HG03342 (cell line): Measurements from ENCODE around the gene RXRG.
"Not testable (repeated sequence)": the region's sequence is repeated elsewhere in the genome, so short reads cannot be mapped to it uniquely, and the experiment has no call there.

Source experiments
- ATAC-seq: cut with Tn5 transposase; IDR thresholded peaks from one replicate; pipeline ENCODE4 v1.9.1; 2021; ENCODE audit warnings: mild to moderate bottlenecking, moderate library complexity; ENCODE audit not compliant: unreplicated experiment

The RXRG gene

DNA sequence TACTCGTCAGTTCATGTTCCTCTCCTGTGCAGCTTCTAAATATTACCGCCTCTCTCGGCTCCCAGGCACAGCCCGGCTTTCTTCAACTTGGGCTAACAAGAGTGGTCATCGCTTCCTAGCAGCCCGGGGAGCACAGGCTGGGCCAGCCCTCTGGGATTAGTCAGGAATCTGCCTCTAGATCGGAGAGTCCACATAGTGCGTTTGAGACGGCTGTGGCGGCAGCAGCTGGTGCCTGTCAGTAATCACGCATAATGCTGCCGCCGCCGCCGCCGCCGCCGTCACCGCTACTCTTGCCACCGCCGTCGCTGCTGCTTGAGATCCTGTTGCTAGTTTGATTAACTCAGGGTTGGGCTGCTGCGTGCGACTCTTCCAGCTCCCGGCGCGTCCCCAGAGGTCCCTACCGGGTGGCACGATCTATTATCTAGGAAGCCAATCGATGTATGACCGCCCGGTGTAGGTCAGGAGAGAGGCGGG is at the start of gene RXRG:
Gene RXRG, minus strand, starts transcription at position 230 of the 474 bp plus-strand sequence. CDS start 233 bp downstream, outside the sequence.
- no peak for ATAC-seq

DNA sequence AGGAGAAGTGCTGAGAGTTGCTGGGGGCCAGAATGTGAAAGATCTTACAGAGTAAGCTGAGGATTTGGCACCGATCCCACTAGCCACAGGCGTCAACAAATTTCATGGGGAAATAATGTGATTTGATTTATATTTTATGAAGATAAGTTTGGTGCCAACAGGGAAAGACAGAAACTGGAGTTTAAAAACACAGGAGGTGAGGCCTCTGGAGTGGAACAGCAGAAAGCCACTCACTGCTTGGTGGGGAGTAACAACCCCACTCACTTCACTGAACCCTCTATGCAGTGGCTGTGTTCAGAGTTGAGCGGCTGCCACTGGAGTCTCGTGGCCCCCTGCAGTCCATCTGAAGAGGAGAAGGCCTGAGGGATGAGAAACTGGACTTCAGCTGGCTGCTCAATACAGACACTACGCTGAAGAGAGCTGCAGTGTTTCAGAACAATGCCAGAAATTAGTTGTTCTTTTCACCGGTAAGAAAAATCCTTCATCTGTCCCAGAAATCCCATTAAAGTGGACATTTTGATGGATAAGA is 48.0 kb upstream of the RXRG start:
- no peak for ATAC-seq

DNA sequence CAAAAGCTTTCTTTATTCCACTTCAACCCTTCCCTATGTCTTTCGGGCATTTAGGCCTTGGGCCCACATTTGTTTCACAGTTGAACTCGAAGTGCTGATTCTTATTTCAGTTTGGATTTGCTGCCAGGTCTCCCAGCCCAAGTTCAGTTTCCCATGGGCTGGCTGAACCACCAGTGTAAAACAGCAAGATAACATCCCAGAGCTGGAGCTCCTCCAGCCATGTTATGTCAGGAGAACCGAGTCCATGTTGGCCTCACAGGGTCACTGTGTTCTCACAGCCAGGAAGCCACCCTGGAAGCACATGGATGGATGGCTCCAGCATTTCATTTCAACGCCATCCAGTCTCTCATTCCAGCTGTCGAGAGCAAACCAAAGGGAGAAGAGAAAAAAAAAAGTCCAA is 45.2 kb upstream of the RXRG start:
- ATAC-seq = no peak

DNA sequence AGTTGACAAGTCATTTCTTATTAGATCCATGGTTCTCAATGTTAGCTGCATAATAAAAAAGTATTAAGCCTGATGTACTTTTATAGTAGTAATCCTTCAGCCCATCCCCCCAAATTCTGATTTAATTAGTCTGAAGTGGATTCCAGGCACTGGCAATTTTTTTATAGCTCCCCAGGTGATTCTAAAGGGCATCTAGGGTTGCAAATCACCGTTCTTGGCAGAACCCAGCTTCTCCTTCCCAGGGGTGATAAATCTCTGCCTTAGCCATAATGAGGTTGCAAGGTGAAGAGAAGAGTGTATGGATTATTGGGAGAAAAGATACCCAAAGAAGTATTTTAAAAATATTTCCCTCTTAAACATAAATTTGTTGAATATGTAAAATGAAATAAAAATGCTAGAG is 43.0 kb upstream of the RXRG start:
- no peak for ATAC-seq

DNA sequence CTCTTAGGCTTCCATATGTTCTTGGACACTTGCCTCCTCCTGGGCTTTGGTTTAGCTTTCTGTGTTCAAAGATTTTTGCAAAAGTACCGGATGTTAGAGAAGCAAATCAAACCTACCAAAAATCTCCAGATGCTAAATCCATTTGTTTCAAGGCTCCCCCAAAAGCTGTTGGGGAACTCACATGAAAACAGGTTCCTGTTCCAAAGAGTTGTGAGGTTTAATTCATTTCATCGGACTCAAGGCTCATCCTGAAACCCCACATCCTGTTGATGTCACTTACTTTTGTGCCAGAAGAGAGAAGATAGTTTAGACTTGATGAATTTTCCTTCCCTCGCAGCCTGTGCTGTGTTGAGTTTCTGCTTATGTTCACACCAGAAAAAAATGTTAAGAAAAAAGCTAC is 41.7 kb upstream of the RXRG start:
- ATAC-seq = no peak

DNA sequence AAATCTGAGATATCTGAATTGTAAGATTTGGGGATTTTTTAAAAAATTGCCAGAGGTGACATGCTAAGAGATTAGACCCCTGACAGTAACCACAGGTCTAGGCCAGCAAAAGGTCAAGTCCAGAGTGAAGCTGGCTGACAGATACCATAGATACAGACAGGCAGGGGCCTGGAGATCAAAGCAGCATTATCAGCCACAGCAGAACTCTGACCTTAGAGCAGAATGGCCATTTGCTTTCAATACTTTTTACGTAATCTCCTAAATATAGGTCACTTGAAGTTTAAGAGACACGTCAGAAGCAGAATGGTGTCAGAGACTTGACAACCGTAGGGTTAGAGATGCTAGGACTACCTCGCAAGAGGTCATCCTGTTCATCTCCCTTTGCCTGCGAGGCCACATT is 40.8 kb upstream of the RXRG start:
- no peak for ATAC-seq

DNA sequence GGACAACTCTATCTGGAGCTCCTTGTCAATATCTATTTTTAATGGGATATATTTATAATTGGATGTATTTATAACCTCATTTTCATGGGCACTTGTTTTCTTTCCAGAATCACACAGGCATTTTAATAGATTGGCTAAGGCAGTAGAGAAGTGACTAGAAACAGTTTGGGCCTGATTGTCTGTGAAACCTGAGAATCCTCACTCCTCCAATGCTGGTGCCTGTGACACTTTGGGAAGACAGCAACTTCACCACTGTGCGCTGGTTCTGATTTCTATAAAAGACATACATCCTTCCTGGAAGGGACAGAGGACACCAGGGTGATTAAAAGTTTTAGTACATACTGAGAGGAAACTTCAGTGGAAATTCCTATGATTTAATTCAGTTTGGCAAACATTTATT is 39.6 kb upstream of the RXRG start:
- no peak for ATAC-seq

DNA sequence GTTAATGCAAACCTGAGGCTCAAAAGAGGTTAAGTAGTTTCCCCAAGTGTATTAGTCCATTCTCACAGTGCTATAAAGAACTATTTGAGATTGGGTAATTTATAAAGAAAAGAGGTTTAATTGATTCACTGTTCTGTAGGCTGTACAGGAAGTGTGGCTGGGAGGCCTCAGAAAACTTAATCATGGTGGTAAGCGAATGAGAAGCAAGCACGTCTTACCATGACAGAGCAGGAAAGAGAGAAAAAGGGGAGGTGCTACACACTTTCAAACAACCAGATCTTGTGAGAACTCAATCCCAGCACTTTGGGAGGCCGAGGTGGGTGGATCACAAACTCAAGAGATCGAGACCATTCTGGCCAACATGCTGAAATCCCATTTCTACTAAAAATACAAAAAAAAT is 38.5 kb upstream of the RXRG start:
- no peak for ATAC-seq

DNA sequence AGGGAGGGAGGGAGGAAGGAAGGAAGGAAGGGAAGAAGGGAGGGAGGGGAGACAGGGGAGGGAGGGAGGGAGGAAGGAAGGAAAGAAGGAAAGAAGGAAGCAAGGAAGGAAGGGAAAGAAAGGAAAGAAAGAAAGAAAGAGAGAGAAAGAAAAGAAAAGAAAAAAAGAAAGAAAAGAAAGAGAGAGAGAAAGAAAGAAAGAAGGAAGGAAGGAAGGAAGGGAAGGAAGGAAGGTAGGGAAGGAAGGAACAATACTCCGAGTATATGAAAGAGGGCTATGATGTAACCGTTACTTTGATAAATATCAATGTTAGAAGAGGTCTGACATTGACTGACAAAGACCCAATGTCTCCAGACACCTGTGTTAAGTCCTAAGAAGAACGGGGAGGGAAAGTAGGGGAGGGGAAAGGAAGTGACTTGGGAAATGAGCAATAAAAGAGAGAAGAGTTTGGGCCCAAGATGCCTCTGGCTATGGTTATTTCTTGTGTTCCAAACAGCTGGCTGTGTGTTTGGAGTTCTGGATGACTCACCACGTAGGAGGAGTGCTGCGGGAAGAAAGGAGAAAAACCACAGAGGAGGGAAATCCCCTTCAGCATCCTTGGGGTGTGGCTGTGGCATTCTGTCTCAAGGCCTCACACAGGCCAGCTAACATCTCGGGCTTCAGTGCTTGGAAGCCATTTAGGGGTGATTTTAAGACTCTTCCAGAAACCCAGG is 37.0 kb upstream of the RXRG start:
- no peak for ATAC-seq

DNA sequence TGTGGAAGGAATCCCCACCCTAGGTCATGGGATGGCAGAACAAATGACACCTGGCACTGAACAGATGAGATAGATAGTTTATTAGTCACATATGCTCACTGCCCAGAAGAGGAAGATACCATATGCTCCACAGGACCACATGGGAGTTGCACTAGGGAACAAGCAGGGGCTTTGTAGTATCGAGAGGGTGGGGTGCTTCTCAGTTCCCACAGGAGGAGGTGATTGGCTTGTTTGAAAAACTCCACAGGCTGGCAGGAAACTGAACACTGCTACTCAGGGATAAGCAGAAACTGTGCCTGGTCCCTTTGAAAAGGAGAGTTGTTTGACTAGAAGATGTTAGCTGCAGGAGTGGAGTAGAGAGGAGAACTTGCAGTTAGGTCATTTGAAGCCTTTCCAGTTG is 31.9 kb upstream of the RXRG start:
- ATAC-seq = no peak

DNA sequence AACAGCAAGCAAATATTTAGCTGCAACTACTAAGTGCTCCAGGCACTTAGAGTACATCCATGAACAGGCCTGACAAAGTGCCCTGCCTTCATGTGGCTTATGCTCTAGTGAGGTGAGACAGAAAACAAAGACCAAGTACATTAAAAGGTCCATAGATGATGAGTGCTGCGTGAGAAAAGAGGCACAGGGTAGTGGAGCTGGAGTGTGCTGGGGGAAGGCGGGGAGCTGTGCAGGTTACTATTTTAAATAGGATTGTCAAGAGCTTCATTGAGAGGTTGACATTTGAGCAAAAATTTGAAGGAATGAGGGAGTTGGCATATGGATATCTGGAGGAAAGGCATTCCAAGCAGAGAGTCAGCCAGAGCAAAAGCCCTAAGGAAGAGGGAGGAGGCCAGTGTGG is 29.3 kb upstream of the RXRG start:
- ATAC-seq = no peak

DNA sequence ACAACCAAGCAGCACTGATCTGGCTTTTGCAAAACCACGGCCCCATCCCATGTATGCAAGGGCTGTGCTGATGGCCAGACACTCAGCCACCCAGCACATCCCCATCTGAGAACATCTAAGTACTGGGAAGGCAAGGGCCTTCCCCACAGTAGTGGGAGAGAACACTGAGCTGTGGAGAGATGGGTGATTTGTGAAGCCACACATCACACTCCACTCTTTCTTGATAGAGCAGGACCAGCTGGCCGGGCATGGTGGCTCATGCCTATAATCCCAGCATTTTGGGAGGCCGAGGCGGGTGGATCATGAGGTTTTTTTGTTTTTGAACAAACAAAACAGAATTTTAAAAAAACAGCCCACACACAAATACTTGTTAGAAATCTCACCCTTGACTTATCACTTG is 28.2 kb upstream of the RXRG start:
- no peak for ATAC-seq

DNA sequence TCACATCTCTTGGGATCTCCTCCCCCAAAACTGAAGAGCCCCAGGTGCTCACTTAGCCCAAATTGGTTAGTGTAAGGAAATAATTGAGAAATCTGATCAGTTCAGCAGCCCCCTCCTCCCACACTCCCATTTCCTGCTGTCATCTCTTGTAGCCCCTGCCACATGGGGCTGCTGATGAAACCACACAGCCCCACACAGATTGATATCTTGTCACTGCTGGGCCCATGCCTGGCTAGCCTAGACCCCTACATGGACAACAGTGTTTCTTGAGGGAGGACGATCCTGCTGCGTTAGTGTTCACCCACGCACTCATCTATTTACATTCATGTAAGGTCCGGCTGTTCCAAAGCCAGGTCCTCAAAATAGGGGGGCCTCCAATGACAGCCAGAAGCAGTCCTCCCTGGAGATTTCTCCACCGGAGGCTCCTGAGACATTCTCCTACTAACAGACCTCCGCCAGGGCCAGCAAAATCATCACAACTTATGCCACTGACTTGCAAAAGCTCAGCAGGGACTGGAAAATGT is 23.9 kb upstream of the RXRG start:
- ATAC-seq = no peak

DNA sequence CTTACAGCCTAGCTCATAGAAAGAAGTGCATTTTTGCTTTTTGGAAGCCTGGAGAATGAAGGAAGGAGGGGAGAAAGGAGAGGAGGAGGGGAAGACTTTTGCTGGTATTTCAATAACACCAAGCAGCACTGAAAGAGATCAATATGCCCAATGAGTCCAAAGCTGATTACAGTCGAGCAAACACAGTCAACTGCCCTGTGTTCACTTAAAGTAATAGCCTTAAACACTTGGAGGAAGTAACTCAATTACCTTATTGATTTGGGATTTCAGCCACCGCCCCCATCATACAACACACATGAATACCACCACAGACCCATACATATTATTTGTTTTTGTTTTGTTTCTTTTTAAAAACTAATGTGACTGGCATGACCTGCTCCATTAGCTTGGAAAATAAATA is 23.3 kb upstream of the RXRG start:
- ATAC-seq = no peak

DNA sequence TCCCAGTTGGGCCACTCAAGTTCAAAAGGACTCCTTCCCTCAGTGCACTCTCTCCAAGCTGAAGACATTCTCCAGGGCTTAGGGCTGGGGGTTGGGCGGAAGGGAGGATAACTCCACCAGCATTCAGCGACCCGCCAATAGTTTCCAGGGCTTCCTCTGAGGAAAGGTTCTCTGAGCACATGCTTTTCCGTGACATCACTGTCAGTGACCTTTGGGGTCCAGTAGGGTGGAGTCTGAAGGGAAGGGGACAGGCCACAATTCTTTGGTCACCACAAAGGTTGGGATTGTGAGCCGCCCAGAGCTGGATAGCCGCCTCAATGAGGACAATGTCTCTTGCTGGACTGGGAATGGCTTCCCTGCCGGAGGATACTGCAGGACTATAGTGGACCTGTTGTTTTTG is 22.8 kb upstream of the RXRG start:
- ATAC-seq = no peak

DNA sequence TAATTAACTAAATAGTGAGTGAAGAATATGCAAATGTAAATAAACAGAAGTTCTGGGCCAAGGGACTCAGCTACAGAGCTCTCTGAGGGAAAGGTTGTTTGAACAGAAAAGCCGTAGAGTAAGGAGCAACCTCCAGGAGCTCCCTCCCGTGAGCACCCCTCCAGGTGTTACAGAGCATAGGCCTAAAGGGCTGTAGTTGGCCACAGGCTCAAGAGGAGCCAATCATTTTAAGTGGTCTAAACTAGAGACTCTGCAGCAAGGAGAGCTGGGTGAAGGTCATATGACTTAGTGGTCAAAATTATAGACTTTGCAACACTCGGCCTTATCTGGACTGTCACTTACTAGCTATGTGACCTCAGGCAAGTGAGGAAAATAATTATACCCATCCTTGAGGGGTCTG is 19.1 kb upstream of the RXRG start:
- no peak for ATAC-seq

DNA sequence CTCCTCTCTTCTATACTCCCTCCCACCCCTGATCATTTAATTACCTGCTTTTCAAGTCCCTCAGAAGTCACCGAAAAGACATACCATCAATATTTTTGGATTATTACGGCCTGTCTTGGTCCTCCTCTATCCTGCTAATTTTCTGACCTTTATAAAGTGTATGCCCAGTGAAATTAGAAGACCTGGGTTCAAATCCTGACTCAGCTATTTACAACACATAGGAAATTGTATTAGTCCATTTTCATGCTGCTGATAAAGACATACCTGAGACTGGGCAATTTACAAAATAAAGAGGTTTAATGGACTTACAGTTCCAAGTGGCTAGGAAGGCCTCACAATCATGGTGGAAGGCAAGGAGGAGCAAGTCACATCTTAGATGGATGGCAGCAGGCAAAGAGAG is 14.8 kb upstream of the RXRG start:
- ATAC-seq = not testable (repeated sequence)

DNA sequence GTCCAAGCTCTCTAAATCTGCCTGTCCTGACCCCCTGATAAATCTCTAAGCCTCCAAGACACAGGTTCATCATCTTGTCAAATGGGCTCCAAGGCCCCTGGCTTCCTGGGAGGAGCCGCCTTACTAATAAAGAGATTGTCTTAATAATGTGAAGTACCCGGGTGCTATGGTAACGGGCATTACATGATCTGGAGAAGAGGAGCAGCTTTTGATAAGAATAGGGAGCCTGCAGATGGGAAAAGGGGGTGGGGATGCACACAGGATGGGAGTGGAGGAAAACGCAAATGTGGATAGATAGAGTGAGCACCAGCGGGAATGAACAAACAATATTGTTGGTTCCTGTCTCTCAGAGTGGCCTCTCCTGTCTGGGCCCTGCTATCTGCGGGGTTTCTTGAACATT is 11.9 kb upstream of the RXRG start:
- ATAC-seq = no peak

DNA sequence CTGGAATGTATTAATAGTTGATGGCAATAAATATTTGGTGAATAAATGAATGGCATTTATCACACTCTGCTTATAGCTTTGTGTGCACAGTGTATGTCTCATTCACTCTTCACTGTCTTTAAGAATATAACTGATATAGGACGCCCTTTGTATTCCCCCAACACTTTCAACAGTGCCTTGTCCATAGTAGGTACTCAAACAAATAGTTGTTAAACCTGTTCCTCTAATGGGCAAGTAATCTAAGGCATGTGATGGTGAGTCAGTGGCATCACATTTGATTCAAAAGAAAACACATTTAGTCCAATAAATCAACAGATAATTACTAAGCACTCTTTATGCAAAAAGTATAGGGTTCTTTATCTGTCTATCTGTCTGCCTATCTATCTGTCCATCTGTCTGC is 11.2 kb upstream of the RXRG start:
- no peak for ATAC-seq

DNA sequence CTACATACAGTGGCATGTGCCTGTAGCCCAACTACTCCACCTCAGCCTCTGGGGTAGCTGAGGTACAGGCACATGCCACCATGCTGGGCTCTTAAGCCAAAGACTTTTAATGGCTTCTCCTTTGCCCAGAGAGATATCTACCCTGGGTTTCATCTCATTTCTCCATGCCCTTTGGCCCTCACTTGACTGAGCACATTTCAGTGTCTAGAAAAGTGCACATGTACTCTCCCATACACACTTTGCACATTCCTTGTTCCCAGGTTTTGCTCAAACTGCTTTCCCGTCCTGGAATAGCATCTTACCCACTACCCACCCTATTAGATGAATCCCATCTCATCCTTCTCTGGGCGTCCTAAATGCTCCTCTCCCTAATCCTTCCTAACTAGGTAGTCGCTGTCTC is 10.2 kb upstream of the RXRG start:
- no peak for ATAC-seq

DNA sequence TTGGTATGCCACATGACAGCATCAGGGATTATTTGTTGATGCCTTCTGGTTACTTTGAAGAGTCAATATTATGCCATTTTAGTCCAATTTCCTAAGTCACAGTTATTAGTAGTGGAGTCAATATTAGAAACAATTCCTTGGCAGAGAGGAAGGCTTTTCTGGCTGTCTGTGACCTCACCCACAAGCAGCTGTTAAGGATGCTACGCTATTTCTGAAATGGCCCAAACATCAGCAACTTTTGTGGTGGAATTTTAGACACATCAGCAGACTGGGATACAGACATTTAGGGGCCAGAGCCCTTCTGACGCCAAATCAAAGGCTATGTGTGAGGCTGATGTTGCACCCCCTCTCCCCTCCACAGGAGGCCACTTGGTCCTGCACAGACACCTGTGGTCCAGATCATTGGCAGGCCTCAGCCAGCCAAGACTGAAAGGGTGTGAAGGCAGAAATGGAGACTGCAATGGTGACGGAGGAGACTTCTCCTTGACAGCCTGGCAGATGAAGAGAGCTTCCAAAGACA is 9.2 kb upstream of the RXRG start:
- ATAC-seq = no peak

DNA sequence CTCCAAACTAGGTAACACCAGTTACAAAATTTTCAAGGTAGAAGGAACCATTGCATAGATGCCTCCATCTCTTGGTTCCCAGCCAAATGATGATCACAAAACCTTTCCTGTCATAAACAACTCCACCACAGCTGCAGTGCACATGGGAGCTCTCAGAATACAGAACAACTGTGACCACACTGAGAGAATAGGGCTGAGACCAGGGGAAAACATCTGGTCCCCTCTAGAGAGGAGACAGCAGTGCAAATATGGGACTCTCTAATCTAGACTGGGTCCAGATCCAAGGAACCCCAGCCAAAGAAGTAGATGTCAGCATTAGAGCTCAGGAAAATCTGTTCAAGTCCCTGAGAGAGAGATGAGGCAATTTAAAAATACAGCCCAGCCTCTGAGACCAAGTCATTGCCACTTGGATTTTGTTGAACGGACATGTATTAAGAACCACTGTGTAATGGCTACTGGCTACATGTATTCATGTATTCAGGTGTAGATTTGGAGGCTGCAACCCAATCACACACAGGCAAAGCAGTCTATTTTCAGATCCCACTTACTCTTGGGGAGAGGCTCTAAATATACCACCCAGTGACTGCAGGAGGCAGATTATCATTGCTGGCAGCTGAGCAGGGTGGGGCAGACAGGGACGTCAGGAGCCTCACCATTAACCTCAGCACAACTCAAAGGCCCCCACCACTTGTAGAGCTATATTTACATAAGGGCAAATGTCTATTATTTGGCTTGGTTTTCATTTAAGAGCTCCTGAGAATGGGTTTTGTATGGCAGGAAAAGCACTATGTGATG is 7.6 kb upstream of the RXRG start:
- ATAC-seq = no peak
